Measurements from ENCODE around the gene NXF2B.
"Not testable (repeated sequence)": the region's sequence is repeated elsewhere in the genome, so short reads cannot be mapped to it uniquely, and the experiment has no call there.

Gene NXF2B, protein sequence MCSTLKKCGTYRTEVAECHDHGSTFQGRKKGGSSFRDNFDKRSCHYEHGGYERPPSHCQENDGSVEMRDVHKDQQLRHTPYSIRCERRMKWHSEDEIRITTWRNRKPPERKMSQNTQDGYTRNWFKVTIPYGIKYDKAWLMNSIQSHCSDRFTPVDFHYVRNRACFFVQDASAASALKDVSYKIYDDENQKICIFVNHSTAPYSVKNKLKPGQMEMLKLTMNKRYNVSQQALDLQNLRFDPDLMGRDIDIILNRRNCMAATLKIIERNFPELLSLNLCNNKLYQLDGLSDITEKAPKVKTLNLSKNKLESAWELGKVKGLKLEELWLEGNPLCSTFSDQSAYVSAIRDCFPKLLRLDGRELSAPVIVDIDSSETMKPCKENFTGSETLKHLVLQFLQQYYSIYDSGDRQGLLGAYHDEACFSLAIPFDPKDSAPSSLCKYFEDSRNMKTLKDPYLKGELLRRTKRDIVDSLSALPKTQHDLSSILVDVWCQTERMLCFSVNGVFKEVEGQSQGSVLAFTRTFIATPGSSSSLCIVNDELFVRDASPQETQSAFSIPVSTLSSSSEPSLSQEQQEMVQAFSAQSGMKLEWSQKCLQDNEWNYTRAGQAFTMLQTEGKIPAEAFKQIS

DNA sequence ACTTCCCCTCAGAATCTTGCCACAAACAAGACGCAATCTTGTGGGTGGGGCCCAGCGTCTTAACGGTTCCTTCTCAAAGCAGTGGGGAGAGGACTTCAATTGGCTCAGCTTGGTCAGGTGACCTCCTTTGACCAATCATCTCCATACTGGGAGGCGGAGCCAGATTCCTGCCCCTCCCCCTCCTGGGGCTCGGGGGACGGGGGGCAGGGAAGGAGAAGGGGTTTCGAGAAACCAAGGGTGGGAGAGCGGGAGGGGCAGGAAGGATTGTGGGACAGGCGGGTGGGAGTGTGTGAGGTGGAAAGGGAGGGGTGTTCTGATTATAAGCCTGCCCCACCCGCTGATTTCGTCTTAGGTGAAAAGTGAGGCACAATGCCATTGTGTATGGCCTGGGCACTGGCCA is at the start of gene NXF2B:
Gene NXF2B (minus strand): TSS at position 101 of the 400 bp plus-strand sequence. CDS start 59,972 bp downstream, outside the sequence.
- DNase-seq (ENCODE audit: low spot score) = not testable (repeated sequence)

DNA sequence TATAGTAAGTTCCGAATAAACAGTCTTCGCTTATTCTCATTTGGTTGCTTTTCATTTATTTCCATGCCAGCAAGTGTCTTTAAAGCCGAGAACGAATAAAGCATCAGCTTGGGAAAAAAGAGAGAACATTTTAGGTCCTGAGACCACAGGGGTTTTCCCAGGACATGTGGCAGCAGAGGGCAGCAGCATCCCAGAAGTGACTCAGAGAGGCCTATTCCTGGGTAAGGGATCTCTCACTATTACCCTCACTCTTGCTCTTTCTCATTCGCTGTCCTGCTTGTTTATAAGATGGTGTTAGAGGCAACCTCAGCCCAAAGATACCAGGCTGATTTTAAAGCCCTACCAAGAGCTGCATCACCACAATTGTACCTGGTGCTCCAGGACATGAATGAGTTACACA is 39.0 kb upstream of the NXF2B start:
- not testable (repeated sequence) for DNase-seq (ENCODE audit: low spot score)

DNA sequence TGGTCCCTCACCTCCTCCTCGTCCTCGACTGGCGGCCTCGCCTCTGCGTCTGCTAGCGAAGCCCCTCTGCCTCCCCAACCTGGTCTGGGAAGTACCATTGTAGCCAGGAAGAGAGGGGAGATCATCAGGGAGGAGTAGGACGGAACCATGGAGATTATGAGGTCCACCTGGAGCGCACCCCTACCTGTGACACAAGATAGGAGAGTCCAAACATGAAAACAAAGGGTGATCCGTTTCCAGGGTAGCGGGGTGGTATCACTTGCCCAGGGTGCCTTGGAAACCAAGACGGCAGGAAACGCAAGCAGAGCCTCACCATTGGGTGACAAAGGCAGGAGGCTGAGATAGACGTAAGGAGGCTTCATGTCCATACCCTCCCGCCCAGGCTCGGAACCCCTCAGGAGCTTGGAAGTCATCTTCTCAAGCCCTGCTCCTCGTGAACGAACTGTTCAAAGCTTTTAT is 32.0 kb upstream of the NXF2B start, which contains the start of gene TCP11X2:
Gene TCP11X2 (minus strand): TSS at position 51 of the 459 bp plus-strand sequence.
- DNase-seq (ENCODE audit: low spot score) = not testable (repeated sequence)

DNA sequence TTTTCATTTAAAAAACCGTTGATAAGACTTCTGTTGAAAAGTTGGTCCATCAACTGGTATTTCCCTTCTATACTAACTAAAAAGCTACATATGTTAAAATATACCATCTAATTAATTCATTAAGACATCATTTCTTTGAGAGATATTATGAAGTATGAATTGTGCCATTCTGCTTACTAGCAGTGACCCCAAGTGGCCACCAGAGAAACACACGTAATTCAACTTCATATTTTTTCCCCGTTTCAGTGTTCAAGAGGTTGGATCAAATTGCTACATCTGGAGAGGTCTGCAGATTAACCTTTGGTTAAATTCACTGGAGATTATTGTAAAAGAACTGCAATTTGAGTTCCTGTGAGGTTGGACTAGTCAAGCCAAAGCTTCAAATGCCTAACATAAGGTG is 30.4 kb upstream of the NXF2B start:
- not testable (repeated sequence) for DNase-seq (ENCODE audit: low spot score)

DNA sequence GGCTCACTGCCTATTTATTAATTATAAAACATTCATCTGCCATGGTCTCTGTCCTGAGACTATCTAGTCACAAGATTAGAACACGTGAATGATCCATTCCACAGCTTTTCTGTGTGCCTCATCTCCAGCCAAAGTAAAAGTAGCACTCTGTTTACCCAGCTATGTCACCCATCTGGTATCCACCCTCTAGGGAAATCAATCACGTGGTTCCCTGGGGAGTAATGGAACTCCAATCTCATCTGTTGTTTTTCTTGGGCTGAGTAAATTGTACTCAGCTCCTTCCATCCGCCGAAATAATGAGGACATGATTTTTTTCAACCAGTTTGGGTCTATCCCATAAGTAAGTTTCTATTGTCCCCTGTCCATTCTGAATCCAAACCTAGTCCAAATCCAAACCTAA is 18.8 kb upstream of the NXF2B start:
- DNase-seq (ENCODE audit: low spot score) = not testable (repeated sequence)

DNA sequence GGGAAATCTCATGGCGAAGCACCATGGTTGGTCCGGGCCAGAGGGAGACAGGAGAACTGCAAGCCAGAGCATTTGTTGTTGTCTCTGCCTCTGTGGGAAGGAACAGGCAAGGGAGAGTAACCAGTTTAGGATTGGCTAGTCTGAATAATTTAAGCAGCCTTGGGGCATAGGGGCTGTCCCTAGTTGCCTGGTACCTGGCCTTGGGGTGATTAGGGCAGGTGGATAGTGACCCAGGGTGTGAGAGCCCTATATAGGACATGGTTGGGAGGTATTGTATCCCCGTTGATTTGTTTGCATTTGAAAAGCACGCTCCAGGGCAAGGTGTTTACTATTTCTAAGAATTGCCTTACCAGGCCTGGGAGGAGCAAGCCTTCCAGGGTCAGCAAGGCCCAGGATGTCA is 25.3 kb downstream of the NXF2B start:
- DNase-seq (ENCODE audit: low spot score) = not testable (repeated sequence)

DNA sequence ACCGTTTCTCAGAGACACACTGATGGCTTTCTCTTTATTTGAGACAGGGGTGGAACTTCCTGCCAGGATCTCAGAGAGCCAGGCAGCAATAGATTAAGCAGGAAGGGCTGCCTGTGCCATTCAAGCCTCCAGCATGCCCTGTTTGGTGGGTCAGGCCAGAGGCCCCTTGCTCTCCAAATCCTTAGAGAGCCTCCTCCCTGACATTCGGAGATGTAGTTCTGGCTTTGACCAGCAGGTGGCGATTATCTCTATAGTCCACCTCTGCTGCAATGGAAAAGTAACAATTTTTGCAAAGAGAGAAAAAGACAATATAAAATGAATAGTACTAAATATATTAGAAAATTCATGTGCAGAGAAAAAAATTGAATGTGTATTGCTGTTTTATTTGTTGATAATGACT is 93.9 kb downstream of the NXF2B start:
- peak; percentile 13 for DNase-seq (ENCODE audit: low spot score)

DNA sequence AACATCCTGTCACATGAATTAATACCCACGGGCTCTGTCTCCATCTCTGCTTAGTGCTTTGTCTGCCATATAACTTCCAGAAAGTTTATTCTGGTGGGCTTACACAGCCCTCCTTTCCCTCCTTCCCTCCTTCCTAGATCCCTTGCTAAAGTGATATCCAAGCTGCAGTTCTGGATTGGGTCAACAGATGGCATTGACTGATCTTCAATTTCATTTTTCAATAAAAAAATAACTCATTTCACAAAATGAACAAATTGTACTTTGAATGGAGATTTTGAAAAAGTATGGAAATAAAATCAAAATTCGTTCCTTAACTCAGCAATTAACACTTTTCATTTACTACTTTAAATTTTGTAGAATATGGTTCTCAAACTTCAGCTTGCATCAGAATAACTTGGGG is 97.9 kb downstream of the NXF2B start:
- no peak for DNase-seq (ENCODE audit: low spot score)

DNA sequence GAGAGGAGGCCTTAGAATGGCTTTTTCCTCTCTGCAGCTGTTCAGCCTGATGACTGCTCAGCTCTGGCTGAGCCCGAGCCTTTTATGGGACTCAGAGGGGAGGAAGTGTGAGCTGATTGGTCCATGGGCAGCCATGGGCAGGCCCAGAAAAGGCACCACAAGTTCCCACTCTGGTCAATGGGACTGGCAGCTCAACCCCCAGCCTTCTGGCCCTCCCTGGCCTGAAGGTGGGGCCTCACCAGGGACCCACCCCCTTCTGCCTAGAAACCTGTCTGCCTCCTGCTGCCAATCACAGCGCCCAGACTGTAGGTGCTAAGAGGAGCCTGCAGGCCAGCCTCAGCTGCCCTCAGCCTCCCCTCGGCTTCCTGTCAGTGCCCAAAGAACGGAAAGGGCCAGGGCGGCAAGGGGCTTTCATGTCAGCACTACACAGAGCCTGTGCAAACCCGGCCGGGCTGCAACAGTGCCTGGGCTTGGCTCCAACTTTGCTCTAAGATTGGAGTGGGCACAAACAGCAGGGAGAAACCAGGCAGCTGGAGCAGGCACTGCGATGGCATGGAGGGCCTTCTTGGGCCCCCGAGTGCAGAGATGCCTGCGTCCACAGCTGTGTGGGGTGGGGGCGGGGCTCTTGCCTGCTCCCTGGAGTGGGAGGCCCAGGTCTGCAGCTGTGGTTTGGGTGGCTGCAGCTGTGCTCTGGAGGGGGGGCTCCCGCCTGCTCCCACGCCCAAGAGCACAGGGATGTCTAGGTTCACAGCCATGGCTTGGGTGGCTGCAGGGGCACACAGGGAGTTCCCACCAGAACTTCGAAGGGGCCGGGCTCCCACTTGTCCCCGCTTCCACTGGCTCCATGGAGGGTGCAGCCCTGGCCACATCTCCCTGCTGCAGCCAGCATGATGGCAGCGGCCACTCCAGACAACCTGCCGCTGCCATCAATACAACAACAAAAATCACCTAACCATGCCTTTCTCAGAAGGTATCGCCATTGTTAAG is 100.2 kb downstream of the NXF2B start:
- DNase-seq (ENCODE audit: low spot score) = no peak

DNA sequence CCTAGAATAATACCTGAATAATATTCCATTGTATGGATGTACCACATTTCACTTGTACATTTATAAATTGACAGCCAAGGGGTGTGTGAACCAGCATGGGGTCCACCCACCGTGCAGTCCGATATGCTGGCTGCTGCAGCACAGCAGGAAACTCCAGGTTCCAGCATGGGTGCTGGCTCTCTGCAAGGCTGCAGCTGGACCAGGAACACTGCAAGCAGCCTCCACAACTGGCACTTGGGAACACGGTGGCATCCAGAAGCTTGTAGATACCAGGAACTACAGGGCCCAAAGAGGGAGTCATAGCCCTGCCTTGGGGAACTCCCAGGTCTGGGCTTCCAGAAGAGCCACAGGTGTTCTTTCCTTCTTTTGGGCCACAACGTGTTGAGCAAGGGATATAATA is 101.6 kb downstream of the NXF2B start:
- no peak for DNase-seq (ENCODE audit: low spot score)
